Liver (tissue), 3 donors: ENCODE results near the gene TUBA4A.

Source experiments
- EGR1 ChIP-seq, 2 donors: IDR thresholded peaks; 2 replicates each; pipeline ENCODE4 v1.6.1; 2016 to 2018; ENCODE audit warnings: antibody characterized with exemption in 2 of 2, low read depth in 2 of 2
- GABPA ChIP-seq, 2 donors: IDR thresholded peaks in 1 of 2; conservative IDR thresholded peaks in 1 of 2; 2 replicates each; pipeline ENCODE4 v1.6.1; 2016; ENCODE audit warnings: antibody characterized with exemption in 2 of 2, mild to moderate bottlenecking in 1 of 2, moderate library complexity in 1 of 2
- HNF4G ChIP-seq: IDR thresholded peaks from 2 replicates; pipeline ENCODE4 v1.6.1; 2016; ENCODE audit warnings: antibody characterized with exemption
- JUND ChIP-seq, 2 donors: IDR thresholded peaks; 2 replicates each; pipeline ENCODE4 v1.6.1; 2016; ENCODE audit warnings: antibody characterized with exemption in 2 of 2
- RAD21 ChIP-seq, 2 donors: IDR thresholded peaks; 2 replicates each; pipeline ENCODE4 v1.6.1; 2016; ENCODE audit warnings: antibody characterized with exemption in 2 of 2, mild to moderate bottlenecking in 2 of 2
- SP1 ChIP-seq: IDR thresholded peaks from 2 replicates; pipeline ENCODE4 v1.6.1; 2018; ENCODE audit warnings: antibody characterized with exemption, mild to moderate bottlenecking
- TAF1 ChIP-seq: conservative IDR thresholded peaks from 2 replicates; pipeline ENCODE4 v1.6.1; 2016; ENCODE audit warnings: antibody characterized with exemption, mild to moderate bottlenecking
- TF ChIP-seq, protein P1 (sequence below): fragments of 150-350 bp; IDR thresholded peaks from 2 replicates; pipeline ENCODE4 v1.5.1; 2017; ENCODE audit warnings: improper control_type of control experiment, low read depth, low read length; ENCODE audit not compliant: missing input control
- TF ChIP-seq, protein P2 (sequence below): IDR thresholded peaks from 2 replicates; pipeline ENCODE4 v1.6.1; 2016; ENCODE audit warnings: antibody characterized with exemption
- TF ChIP-seq, protein P3 (sequence below): IDR thresholded peaks from 2 replicates; pipeline ENCODE4 v1.6.1; 2016; ENCODE audit warnings: antibody characterized with exemption, mild to moderate bottlenecking
- TF ChIP-seq, protein P4 (sequence below): IDR thresholded peaks from 2 replicates; pipeline ENCODE4 v1.6.1; 2016; ENCODE audit warnings: antibody characterized with exemption
- TF ChIP-seq, protein P5 (sequence below): IDR thresholded peaks from 2 replicates; pipeline ENCODE4 v1.6.1; 2016; ENCODE audit warnings: antibody characterized with exemption
- donor health status: healthy.
- donor health status: healthy.

DNA sequence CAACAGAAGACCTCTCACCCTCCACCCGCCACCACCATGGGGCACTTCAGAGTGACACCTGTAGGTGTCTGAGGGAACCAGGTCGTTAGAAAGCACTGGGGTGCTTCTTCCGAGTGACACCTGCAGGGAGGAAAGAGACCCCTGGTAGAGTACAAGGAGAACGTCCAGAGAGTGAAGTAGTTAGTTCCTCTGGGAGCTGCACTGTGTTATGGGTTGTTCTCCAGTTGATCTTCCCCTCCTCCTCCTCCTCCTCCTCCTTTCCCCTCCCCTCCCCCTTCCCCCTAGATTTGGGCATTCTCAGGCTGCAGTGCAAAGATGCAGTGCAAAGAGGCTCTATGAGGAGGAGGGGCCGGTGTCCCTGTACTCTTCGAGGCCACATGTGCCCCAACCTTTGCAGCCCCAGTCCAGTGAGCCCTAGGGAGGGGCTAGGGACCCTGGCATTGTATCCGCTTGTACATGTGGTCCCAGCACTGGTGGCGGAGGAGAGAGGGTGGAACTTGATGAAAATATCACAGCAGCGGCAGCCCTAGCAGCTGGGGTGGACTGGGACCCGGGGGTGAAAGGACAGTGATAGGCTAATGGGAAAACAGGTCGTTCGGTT lies 26.3 kb upstream of the TUBA4A start:
- TF ChIP-seq, protein P1, sequence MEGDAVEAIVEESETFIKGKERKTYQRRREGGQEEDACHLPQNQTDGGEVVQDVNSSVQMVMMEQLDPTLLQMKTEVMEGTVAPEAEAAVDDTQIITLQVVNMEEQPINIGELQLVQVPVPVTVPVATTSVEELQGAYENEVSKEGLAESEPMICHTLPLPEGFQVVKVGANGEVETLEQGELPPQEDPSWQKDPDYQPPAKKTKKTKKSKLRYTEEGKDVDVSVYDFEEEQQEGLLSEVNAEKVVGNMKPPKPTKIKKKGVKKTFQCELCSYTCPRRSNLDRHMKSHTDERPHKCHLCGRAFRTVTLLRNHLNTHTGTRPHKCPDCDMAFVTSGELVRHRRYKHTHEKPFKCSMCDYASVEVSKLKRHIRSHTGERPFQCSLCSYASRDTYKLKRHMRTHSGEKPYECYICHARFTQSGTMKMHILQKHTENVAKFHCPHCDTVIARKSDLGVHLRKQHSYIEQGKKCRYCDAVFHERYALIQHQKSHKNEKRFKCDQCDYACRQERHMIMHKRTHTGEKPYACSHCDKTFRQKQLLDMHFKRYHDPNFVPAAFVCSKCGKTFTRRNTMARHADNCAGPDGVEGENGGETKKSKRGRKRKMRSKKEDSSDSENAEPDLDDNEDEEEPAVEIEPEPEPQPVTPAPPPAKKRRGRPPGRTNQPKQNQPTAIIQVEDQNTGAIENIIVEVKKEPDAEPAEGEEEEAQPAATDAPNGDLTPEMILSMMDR, result no peak
- TF ChIP-seq, protein P2, sequence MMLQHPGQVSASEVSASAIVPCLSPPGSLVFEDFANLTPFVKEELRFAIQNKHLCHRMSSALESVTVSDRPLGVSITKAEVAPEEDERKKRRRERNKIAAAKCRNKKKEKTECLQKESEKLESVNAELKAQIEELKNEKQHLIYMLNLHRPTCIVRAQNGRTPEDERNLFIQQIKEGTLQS, result no peak
- TF ChIP-seq, protein P3, sequence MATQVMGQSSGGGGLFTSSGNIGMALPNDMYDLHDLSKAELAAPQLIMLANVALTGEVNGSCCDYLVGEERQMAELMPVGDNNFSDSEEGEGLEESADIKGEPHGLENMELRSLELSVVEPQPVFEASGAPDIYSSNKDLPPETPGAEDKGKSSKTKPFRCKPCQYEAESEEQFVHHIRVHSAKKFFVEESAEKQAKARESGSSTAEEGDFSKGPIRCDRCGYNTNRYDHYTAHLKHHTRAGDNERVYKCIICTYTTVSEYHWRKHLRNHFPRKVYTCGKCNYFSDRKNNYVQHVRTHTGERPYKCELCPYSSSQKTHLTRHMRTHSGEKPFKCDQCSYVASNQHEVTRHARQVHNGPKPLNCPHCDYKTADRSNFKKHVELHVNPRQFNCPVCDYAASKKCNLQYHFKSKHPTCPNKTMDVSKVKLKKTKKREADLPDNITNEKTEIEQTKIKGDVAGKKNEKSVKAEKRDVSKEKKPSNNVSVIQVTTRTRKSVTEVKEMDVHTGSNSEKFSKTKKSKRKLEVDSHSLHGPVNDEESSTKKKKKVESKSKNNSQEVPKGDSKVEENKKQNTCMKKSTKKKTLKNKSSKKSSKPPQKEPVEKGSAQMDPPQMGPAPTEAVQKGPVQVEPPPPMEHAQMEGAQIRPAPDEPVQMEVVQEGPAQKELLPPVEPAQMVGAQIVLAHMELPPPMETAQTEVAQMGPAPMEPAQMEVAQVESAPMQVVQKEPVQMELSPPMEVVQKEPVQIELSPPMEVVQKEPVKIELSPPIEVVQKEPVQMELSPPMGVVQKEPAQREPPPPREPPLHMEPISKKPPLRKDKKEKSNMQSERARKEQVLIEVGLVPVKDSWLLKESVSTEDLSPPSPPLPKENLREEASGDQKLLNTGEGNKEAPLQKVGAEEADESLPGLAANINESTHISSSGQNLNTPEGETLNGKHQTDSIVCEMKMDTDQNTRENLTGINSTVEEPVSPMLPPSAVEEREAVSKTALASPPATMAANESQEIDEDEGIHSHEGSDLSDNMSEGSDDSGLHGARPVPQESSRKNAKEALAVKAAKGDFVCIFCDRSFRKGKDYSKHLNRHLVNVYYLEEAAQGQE, result no peak
- TF ChIP-seq RAD21 (IDR thresholded peaks at IDR 0.05), result no peak
- TF ChIP-seq, protein P4, sequence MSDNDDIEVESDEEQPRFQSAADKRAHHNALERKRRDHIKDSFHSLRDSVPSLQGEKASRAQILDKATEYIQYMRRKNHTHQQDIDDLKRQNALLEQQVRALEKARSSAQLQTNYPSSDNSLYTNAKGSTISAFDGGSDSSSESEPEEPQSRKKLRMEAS, result no peak
- TF ChIP-seq GABPA (IDR thresholded peaks at IDR 0.05 in 1 of 2, conservative IDR thresholded peaks at IDR 0.05 in 1 of 2), result no peak
- no peak for TF ChIP-seq TAF1
- TF ChIP-seq JUND (IDR thresholded peaks at IDR 0.05), result no peak
- no peak for TF ChIP-seq SP1
- TF ChIP-seq HNF4G, result no peak
- TF ChIP-seq, protein P5, sequence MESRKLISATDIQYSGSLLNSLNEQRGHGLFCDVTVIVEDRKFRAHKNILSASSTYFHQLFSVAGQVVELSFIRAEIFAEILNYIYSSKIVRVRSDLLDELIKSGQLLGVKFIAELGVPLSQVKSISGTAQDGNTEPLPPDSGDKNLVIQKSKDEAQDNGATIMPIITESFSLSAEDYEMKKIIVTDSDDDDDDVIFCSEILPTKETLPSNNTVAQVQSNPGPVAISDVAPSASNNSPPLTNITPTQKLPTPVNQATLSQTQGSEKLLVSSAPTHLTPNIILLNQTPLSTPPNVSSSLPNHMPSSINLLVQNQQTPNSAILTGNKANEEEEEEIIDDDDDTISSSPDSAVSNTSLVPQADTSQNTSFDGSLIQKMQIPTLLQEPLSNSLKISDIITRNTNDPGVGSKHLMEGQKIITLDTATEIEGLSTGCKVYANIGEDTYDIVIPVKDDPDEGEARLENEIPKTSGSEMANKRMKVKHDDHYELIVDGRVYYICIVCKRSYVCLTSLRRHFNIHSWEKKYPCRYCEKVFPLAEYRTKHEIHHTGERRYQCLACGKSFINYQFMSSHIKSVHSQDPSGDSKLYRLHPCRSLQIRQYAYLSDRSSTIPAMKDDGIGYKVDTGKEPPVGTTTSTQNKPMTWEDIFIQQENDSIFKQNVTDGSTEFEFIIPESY, result no peak
- no peak for TF ChIP-seq EGR1 (IDR thresholded peaks at IDR 0.05; ENCODE audit: low read depth in 2 of 2)
